ENCODE data around the gene CLEC3B.

Gene CLEC3B

GRCh38 chr3:45057557-45057956 is 31.5 kb downstream of the CLEC3B start:
- no peak overlapping the region for H3K4me3 ChIP-seq (ENCODE audit: low read length)
- H3K27me3 ChIP-seq (ENCODE audit: control insufficient read depth, insufficient read depth, low read length) = no peaks in the 10 kb centered on the region
- H3K9me3 ChIP-seq (replicated peaks; ENCODE audit: low read length) = no peaks in the 10 kb centered on the region
- H3K9ac ChIP-seq (ENCODE audit: low read depth, low read length) = no peak overlapping the region
- no peak overlapping the region for H3K4me2 ChIP-seq (ENCODE audit: low read length)
- H3K4me1 ChIP-seq (ENCODE audit: control insufficient read depth, insufficient read depth, low read length) = peaks cover 52% of the 10 kb centered on the region
- H3K36me3 ChIP-seq (ENCODE audit: insufficient read depth, low read length) = no peaks in the 10 kb centered on the region

GRCh38 chr3:45059132-45059531 is 33.0 kb downstream of the CLEC3B start:
- Histone ChIP-seq H3K9me3 (replicated peaks; ENCODE audit: low read length) (no peaks in the 10 kb centered on the region), H3K4me3 (ENCODE audit: low read length) (no peak overlapping the region), H3K4me2 (ENCODE audit: low read length) (no peak overlapping the region), H3K27me3 (ENCODE audit: control insufficient read depth, insufficient read depth, low read length) (no peaks in the 10 kb centered on the region), H3K4me1 (ENCODE audit: control insufficient read depth, insufficient read depth, low read length) (peaks cover 42% of the 10 kb centered on the region), H3K9ac (ENCODE audit: low read depth, low read length) (no peak overlapping the region), H3K36me3 (ENCODE audit: insufficient read depth, low read length) (no peaks in the 10 kb centered on the region)

GRCh38 chr3:45060165-45060892 is 34.2 kb downstream of the CLEC3B start:
- H3K9ac ChIP-seq (ENCODE audit: low read depth, low read length) = no peak overlapping the region
- no peaks in the 10 kb centered on the region for H3K36me3 ChIP-seq (ENCODE audit: insufficient read depth, low read length)
- H3K4me3 ChIP-seq (ENCODE audit: low read length) = no peak overlapping the region
- H3K9me3 ChIP-seq (replicated peaks; ENCODE audit: low read length) = no peaks in the 10 kb centered on the region
- no peak overlapping the region for H3K4me2 ChIP-seq (ENCODE audit: low read length)
- H3K4me1 ChIP-seq (ENCODE audit: control insufficient read depth, insufficient read depth, low read length) = peaks cover 42% of the 10 kb centered on the region
- H3K27me3 ChIP-seq (ENCODE audit: control insufficient read depth, insufficient read depth, low read length) = no peaks in the 10 kb centered on the region

GRCh38 chr3:45062697-45063070 is 36.6 kb downstream of the CLEC3B start:
- Histone ChIP-seq H3K4me3 (ENCODE audit: low read length) (no peak overlapping the region), H3K4me2 (ENCODE audit: low read length) (no peak overlapping the region), H3K9me3 (replicated peaks; ENCODE audit: low read length) (no peaks in the 10 kb centered on the region), H3K27me3 (ENCODE audit: control insufficient read depth, insufficient read depth, low read length) (no peaks in the 10 kb centered on the region), H3K4me1 (ENCODE audit: control insufficient read depth, insufficient read depth, low read length) (peaks cover 29% of the 10 kb centered on the region), H3K9ac (ENCODE audit: low read depth, low read length) (no peak overlapping the region), H3K36me3 (ENCODE audit: insufficient read depth, low read length) (no peaks in the 10 kb centered on the region)

GRCh38 chr3:45064512-45065372 is 38.6 kb downstream of the CLEC3B start:
- Histone ChIP-seq H3K36me3 (ENCODE audit: insufficient read depth, low read length) (no peaks in the 10 kb centered on the region), H3K4me2 (ENCODE audit: low read length) (peak overlapping the region; percentile 44), H3K4me1 (ENCODE audit: control insufficient read depth, insufficient read depth, low read length) (peaks cover 21% of the 10 kb centered on the region), H3K9me3 (replicated peaks; ENCODE audit: low read length) (no peaks in the 10 kb centered on the region), H3K4me3 (ENCODE audit: low read length) (no peak overlapping the region), H3K9ac (ENCODE audit: low read depth, low read length) (no peak overlapping the region), H3K27me3 (ENCODE audit: control insufficient read depth, insufficient read depth, low read length) (no peaks in the 10 kb centered on the region)

GRCh38 chr3:45065373-45065720 is 39.2 kb downstream of the CLEC3B start:
- Histone ChIP-seq H3K9ac (ENCODE audit: low read depth, low read length) (no peak overlapping the region), H3K4me2 (ENCODE audit: low read length) (no peak overlapping the region), H3K4me3 (ENCODE audit: low read length) (no peak overlapping the region), H3K36me3 (ENCODE audit: insufficient read depth, low read length) (no peaks in the 10 kb centered on the region), H3K27me3 (ENCODE audit: control insufficient read depth, insufficient read depth, low read length) (no peaks in the 10 kb centered on the region), H3K9me3 (replicated peaks; ENCODE audit: low read length) (no peaks in the 10 kb centered on the region), H3K4me1 (ENCODE audit: control insufficient read depth, insufficient read depth, low read length) (peaks cover 21% of the 10 kb centered on the region)

- Histone ChIP-seq H3K4me2 (ENCODE audit: low read length) (no peak overlapping the region), H3K9me3 (replicated peaks; ENCODE audit: low read length) (no peaks in the 10 kb centered on the region), H3K4me1 (ENCODE audit: control insufficient read depth, insufficient read depth, low read length) (peaks cover 21% of the 10 kb centered on the region), H3K9ac (ENCODE audit: low read depth, low read length) (no peak overlapping the region), H3K27me3 (ENCODE audit: control insufficient read depth, insufficient read depth, low read length) (no peaks in the 10 kb centered on the region), H3K36me3 (ENCODE audit: insufficient read depth, low read length) (no peaks in the 10 kb centered on the region), H3K4me3 (ENCODE audit: low read length) (no peak overlapping the region)
These were observed 40.2 kb downstream of the CLEC3B start for GRCh38 chr3:45066109-45066801.

- Histone ChIP-seq H3K9ac (ENCODE audit: low read depth, low read length) (no peak overlapping the region), H3K9me3 (replicated peaks; ENCODE audit: low read length) (no peaks in the 10 kb centered on the region), H3K36me3 (ENCODE audit: insufficient read depth, low read length) (no peaks in the 10 kb centered on the region), H3K4me1 (ENCODE audit: control insufficient read depth, insufficient read depth, low read length) (peaks cover 21% of the 10 kb centered on the region), H3K27me3 (ENCODE audit: control insufficient read depth, insufficient read depth, low read length) (no peaks in the 10 kb centered on the region), H3K4me2 (ENCODE audit: low read length) (no peak overlapping the region), H3K4me3 (ENCODE audit: low read length) (no peak overlapping the region)
These were observed 41.4 kb downstream of the CLEC3B start for GRCh38 chr3:45067486-45067885.

GRCh38 chr3:45067941-45068340 is 41.8 kb downstream of the CLEC3B start:
- H3K9me3 ChIP-seq (replicated peaks; ENCODE audit: low read length) = no peaks in the 10 kb centered on the region
- H3K36me3 ChIP-seq (ENCODE audit: insufficient read depth, low read length) = no peaks in the 10 kb centered on the region
- H3K4me2 ChIP-seq (ENCODE audit: low read length) = no peak overlapping the region
- H3K4me1 ChIP-seq (ENCODE audit: control insufficient read depth, insufficient read depth, low read length) = peaks cover 21% of the 10 kb centered on the region
- H3K27me3 ChIP-seq (ENCODE audit: control insufficient read depth, insufficient read depth, low read length) = no peaks in the 10 kb centered on the region
- no peak overlapping the region for H3K9ac ChIP-seq (ENCODE audit: low read depth, low read length)
- no peak overlapping the region for H3K4me3 ChIP-seq (ENCODE audit: low read length)

- no peak overlapping the region for H3K9ac ChIP-seq (ENCODE audit: low read depth, low read length)
- H3K4me3 ChIP-seq (ENCODE audit: low read length) = no peak overlapping the region
- peaks cover 7% of the 10 kb centered on the region for H3K4me1 ChIP-seq (ENCODE audit: control insufficient read depth, insufficient read depth, low read length)
- no peaks in the 10 kb centered on the region for H3K9me3 ChIP-seq (replicated peaks; ENCODE audit: low read length)
- H3K36me3 ChIP-seq (ENCODE audit: insufficient read depth, low read length) = no peaks in the 10 kb centered on the region
- H3K4me2 ChIP-seq (ENCODE audit: low read length) = no peak overlapping the region
- H3K27me3 ChIP-seq (ENCODE audit: control insufficient read depth, insufficient read depth, low read length) = no peaks in the 10 kb centered on the region
These were observed 45.0 kb downstream of the CLEC3B start for GRCh38 chr3:45071075-45071474.

- H3K27me3 ChIP-seq (ENCODE audit: control insufficient read depth, insufficient read depth, low read length) = no peaks in the 10 kb centered on the region
- no peaks in the 10 kb centered on the region for H3K36me3 ChIP-seq (ENCODE audit: insufficient read depth, low read length)
- H3K4me1 ChIP-seq (ENCODE audit: control insufficient read depth, insufficient read depth, low read length) = no peaks in the 10 kb centered on the region
- H3K9me3 ChIP-seq (replicated peaks; ENCODE audit: low read length) = no peaks in the 10 kb centered on the region
- no peak overlapping the region for H3K4me3 ChIP-seq (ENCODE audit: low read length)
- H3K4me2 ChIP-seq (ENCODE audit: low read length) = no peak overlapping the region
- H3K9ac ChIP-seq (ENCODE audit: low read depth, low read length) = no peak overlapping the region
These were observed 49.9 kb downstream of the CLEC3B start for GRCh38 chr3:45075821-45076625.

All from skeletal muscle satellite cell (primary cell).